ENCODE data around the gene GHRHR. TPM values are rescaled to one million over a fixed set of nuclear protein-coding genes. Genes with fewer than 3 reads are reported as not detected.

Gene GHRHR
- total RNA-seq, 1 experiment from 2014 or later = not detected

DNA sequence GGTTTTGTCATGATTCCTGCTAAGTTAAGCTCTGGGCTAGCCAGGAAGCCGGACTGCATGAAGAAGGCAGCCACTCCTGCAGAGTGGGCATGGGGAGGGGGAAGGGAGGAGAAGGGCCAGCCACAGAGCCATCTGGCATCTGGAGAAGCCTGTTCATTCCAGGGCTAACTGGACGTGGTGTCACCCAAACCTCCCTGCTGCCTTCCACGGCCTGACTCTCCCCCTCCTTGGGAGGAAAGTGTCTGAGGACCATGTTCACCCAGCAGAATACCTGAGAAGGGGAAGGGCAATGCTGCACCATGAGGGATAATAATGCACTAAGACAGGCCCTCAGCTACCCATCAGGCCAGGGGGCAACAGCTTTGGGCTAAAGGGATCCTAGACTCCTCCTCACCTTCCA lies 36.7 kb upstream of the GHRHR start:
- TF ChIP-seq EZH2 (IDR thresholded peaks at IDR 0.05; ENCODE audit: low read depth) = no peak
- TF ChIP-seq, protein P1, sequence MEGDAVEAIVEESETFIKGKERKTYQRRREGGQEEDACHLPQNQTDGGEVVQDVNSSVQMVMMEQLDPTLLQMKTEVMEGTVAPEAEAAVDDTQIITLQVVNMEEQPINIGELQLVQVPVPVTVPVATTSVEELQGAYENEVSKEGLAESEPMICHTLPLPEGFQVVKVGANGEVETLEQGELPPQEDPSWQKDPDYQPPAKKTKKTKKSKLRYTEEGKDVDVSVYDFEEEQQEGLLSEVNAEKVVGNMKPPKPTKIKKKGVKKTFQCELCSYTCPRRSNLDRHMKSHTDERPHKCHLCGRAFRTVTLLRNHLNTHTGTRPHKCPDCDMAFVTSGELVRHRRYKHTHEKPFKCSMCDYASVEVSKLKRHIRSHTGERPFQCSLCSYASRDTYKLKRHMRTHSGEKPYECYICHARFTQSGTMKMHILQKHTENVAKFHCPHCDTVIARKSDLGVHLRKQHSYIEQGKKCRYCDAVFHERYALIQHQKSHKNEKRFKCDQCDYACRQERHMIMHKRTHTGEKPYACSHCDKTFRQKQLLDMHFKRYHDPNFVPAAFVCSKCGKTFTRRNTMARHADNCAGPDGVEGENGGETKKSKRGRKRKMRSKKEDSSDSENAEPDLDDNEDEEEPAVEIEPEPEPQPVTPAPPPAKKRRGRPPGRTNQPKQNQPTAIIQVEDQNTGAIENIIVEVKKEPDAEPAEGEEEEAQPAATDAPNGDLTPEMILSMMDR (conservative IDR thresholded peaks at IDR 0.05) = no peak
- no peaks in the 10 kb centered on the region for H3K36me3 ChIP-seq (ENCODE audit: low read depth)
- ChIA-PET POLR2A (ENCODE audit: unreplicated experiment) (no interaction called here), CTCF (no interaction called here)
- peaks cover 3% of the 10 kb centered on the region; the same call in 1 of the 2 replicates for H3K4me1 ChIP-seq (replicated peaks; ENCODE audit: insufficient read depth)
- H4K20me1 ChIP-seq (ENCODE audit: insufficient read depth) = no peaks in the 10 kb centered on the region
- H3K79me2 ChIP-seq (ENCODE audit: low read depth) = no peaks in the 10 kb centered on the region
- no peak overlapping the region for H3K4me2 ChIP-seq
- no peaks in the 10 kb centered on the region for H3K27me3 ChIP-seq (ENCODE audit: insufficient read depth, low read depth)
- DNase-seq = no peak
- no peak overlapping the region for H3K4me3 ChIP-seq
- H3K9me2 ChIP-seq (ENCODE audit: insufficient read depth) = no peaks in the 10 kb centered on the region
- intact Hi-C loops (cut with micrococcal nuclease; ENCODE audit: unreplicated experiment) = no loop called here
- no peak overlapping the region for H3K27ac ChIP-seq
- no peaks in the 10 kb centered on the region; the same call in 1 of the 2 replicates for H3F3A ChIP-seq (ENCODE audit: insufficient read depth, low read depth)
- no peaks in the 10 kb centered on the region for H3K9me3 ChIP-seq (ENCODE audit: insufficient read depth, low read depth)
- no TSS peak for BruUV-seq (replicated peaks)
- no peak overlapping the region for H2AFZ ChIP-seq

DNA sequence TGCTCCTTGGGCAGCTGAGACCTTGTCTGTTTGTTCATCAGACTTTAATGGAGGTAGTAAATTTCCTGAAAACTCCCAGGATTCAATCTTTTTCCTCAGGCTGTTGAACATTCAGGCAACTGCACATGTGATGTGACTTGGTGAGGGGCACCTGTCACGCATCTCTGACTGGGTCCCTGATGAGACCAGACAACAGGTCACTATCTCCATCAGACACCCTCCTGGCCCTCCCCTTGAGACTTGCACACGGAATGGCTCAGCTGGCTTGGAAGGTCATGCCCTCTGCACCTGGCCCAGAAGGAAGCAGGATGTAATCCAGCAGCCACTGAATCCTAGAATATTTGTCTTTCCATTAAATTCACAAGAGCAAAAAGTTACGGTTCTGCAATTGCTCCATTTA lies 36.2 kb upstream of the GHRHR start:
- H3F3A ChIP-seq (ENCODE audit: insufficient read depth, low read depth) = peaks cover 3% of the 10 kb centered on the region; the same call in 1 of the 2 replicates
- H3K27me3 ChIP-seq (ENCODE audit: insufficient read depth, low read depth) = no peaks in the 10 kb centered on the region
- H3K4me3 ChIP-seq = no peak overlapping the region
- no peak for TF ChIP-seq EZH2 (IDR thresholded peaks at IDR 0.05; ENCODE audit: low read depth)
- TF ChIP-seq, protein P1 (conservative IDR thresholded peaks at IDR 0.05) = no peak
- no peak overlapping the region for H3K4me2 ChIP-seq
- no peaks in the 10 kb centered on the region for H3K9me2 ChIP-seq (ENCODE audit: insufficient read depth)
- no peak overlapping the region for H3K27ac ChIP-seq
- H3K9me3 ChIP-seq (ENCODE audit: insufficient read depth, low read depth) = no peaks in the 10 kb centered on the region
- H3K36me3 ChIP-seq (ENCODE audit: low read depth) = no peaks in the 10 kb centered on the region
- no peak for DNase-seq
- ChIA-PET POLR2A (ENCODE audit: unreplicated experiment) (no interaction called here), CTCF (no interaction called here)
- H3K4me1 ChIP-seq (replicated peaks; ENCODE audit: insufficient read depth) = 0 out of 2 replicates have a peak, but pooled peaks cover 6% of the 10 kb centered on the region
- no peaks in the 10 kb centered on the region for H3K79me2 ChIP-seq (ENCODE audit: low read depth)
- H2AFZ ChIP-seq = no peak overlapping the region
- BruUV-seq (replicated peaks) = no TSS peak
- intact Hi-C loops (cut with micrococcal nuclease; ENCODE audit: unreplicated experiment) = no loop called here
- H4K20me1 ChIP-seq (ENCODE audit: insufficient read depth) = no peaks in the 10 kb centered on the region

DNA sequence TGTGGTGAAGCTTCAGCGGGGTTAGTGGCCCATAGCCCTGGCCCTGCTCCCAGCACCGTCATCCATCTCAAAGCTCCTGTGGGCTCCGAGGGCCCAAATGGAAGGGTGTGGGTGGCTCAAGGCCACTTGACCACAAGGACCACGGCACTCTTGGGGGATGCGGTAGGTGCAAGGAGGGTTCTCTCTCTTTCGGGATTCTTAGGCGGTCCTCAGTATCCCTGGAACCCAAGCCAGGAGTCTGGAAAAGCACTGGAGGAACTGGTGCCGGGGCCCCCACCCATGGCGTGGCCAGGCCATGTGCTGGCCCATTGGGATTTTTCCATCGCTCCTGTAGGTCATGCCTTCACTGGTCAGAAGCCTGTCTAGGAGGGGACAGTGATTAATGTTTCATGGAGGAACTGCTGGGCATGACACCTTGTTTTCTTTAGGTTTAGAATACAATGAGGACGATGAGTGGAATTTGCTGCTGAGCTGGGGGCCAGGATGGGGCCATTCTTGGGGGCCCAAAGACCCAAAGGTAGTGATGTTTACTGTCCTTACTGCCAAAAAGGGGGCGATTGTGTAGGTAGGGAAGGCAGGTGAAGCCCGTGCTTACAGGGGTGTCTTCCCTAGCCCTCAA lies 35.4 kb upstream of the GHRHR start:
- DNase-seq = no peak
- Histone ChIP-seq H3K9me3 (ENCODE audit: insufficient read depth, low read depth) (no peaks in the 10 kb centered on the region), H2AFZ (no peak overlapping the region), H3K4me3 (no peak overlapping the region), H3K27ac (no peak overlapping the region), H3K9me2 (ENCODE audit: insufficient read depth) (no peaks in the 10 kb centered on the region), H3K27me3 (ENCODE audit: insufficient read depth, low read depth) (no peaks in the 10 kb centered on the region), H3K79me2 (ENCODE audit: low read depth) (no peaks in the 10 kb centered on the region), H3F3A (ENCODE audit: insufficient read depth, low read depth) (peaks cover 3% of the 10 kb centered on the region; the same call in 1 of the 2 replicates), H3K36me3 (ENCODE audit: low read depth) (no peaks in the 10 kb centered on the region), H3K4me2 (no peak overlapping the region), H3K4me1 (replicated peaks; ENCODE audit: insufficient read depth) (0 out of 2 replicates have a peak, but pooled peaks cover 6% of the 10 kb centered on the region), H4K20me1 (ENCODE audit: insufficient read depth) (no peaks in the 10 kb centered on the region)
- BruUV-seq (replicated peaks) = no TSS peak
- CTCF ChIA-PET = no interaction called here
- TF ChIP-seq, protein P1 (conservative IDR thresholded peaks at IDR 0.05) = no peak
- no peak for TF ChIP-seq EZH2 (IDR thresholded peaks at IDR 0.05; ENCODE audit: low read depth)
- POLR2A ChIA-PET (ENCODE audit: unreplicated experiment) = no interaction called here
- intact Hi-C loops (cut with micrococcal nuclease; ENCODE audit: unreplicated experiment) = no loop called here

Measured in PC-9 (cell line).